Tibial nerve (tissue), 4 donors: Measurements from ENCODE around the gene TSPO.

ENCODE experiments used
- EP300 ChIP-seq, 2 donors: sonication (generic); formaldehyde crosslinking; IDR thresholded peaks; one replicate each; pipeline ENCODE4 v1.6.1; 2017; ENCODE audit warnings: antibody characterized with exemption in 2 of 2, mild to moderate bottlenecking in 1 of 2
- POLR2A ChIP-seq, 2 donors: fragments of 450-650 bp; IDR thresholded peaks; one replicate each; pipeline ENCODE4 v1.6.1; 2017; ENCODE audit warnings: antibody characterized with exemption in 2 of 2, mild to moderate bottlenecking in 2 of 2, moderate library complexity in 2 of 2
- TF ChIP-seq, protein P1 (sequence below), 5 experiments: fragments of 200-600 bp in 3 of 5; fragments of 450-650 bp in 2 of 5; sonication (generic) in 3 of 5; IDR thresholded peaks; one replicate each; pipeline ENCODE4 v1.5.1; 2016 to 2019; ENCODE audit warnings: antibody characterized with exemption in 5 of 5, mild to moderate bottlenecking in 3 of 5, moderate library complexity in 2 of 5

GRCh38 chr22:43110444-43110926 lies 40.9 kb upstream of the TSPO start, which contains the start of gene BIK:
- TF ChIP-seq, protein P1, sequence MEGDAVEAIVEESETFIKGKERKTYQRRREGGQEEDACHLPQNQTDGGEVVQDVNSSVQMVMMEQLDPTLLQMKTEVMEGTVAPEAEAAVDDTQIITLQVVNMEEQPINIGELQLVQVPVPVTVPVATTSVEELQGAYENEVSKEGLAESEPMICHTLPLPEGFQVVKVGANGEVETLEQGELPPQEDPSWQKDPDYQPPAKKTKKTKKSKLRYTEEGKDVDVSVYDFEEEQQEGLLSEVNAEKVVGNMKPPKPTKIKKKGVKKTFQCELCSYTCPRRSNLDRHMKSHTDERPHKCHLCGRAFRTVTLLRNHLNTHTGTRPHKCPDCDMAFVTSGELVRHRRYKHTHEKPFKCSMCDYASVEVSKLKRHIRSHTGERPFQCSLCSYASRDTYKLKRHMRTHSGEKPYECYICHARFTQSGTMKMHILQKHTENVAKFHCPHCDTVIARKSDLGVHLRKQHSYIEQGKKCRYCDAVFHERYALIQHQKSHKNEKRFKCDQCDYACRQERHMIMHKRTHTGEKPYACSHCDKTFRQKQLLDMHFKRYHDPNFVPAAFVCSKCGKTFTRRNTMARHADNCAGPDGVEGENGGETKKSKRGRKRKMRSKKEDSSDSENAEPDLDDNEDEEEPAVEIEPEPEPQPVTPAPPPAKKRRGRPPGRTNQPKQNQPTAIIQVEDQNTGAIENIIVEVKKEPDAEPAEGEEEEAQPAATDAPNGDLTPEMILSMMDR (IDR thresholded peaks at IDR 0.05), result peak in 1 of 5 experiments; percentile 11
- no peak for TF ChIP-seq POLR2A (IDR thresholded peaks at IDR 0.05)
- no peak for TF ChIP-seq EP300 (IDR thresholded peaks at IDR 0.05)
